Measurements from ENCODE around the gene HOXC11.

GRCh38 chr12:53969588-53970259 lies 3.2 kb upstream of the HOXC11 start:
- TF ChIP-seq CTCF (conservative IDR thresholded peaks at IDR 0.05 in 1 of 2, IDR thresholded peaks at IDR 0.05 in 1 of 2; ENCODE audit: extremely low read depth in 1 of 2, insufficient read depth in 1 of 2, low read depth in 1 of 2, low read length in 2 of 2) (no peak), EZH2 (IDR thresholded peaks at IDR 0.05; ENCODE audit: borderline replicate concordance, low read length) (no peak)
